ENCODE results near the gene PTGIS.
A peak's percentile ranks its signal among the peaks of the same experiment; 100 is the strongest.

Gene PTGIS

DNA sequence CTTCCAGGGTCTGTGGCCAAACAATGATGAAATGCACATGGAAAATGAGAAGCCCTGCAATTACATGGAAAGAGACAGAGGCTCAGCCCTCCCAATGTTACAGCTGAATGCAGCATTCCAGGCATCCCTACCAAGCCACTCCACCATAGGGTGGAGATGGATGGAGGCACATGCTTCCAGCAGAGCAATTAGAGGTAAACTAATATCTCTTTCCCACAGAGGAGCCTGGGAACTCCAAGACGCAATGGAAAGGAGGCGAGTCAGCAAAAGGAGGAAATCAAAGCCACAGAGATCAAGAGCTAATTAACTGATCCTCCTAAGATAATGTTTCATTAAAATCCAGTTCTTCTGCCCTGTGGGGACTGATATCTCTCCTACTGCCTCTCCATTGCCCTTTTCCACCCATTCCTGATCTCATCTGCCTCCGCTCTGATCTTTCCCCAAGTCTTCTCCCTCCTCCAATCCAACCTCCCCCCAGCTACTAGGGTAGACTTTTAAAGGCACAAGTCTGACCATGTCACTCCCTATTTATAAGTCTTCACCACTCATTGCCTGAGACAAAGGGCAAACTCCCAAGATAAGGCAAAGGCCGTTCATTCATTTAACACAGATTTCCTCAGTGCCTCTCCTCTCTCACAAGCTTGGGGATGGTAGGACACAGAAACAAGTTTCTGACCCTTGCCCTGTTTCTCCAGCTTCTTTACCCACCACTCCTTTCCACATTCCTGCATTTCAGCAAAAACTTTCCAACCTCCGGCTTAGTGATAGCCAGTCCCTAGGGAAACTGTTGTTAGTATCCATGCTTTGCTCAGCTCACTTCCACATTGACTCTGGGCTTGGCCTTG lies 71.2 kb downstream of the PTGIS start:
- DNase-seq (ENCODE audit: low read depth), result no peak

DNA sequence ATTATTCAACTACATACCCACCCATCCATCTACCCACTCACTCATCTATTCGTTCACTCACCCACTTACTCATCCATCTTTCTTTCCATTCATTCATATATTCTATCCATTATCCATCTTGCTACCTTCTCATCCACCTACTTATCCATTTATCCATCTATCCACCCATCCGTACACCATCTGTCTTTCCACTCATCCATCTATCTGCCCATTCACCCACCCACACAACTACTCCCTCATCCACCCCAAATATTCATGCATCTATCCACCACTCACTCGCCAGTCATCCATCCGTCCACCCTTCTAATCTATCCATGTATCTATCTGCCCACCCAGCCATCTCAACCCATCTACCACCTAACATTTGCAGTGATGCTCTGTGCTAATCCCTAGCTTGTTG lies 71.9 kb downstream of the PTGIS start:
- no peak for DNase-seq (ENCODE audit: low read depth)

DNA sequence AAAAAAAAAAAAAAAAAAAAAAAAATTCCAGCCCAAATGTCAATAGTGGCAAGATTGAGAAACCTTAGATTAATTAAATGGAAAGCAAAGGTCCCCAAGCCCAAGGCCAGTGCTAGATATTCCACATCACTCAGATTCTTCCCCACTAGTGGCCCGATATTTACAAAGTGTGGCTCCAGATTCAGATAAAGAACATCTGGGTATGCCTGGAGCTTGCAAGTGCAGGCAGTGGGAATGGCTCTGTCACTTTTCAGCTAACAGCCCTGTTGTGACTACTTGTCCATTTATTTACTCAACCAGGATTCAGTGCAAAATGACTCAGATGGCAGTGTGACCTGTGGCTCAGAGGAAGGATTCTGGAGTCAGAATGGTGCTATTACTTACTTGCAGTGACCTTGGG lies 77.2 kb downstream of the PTGIS start:
- no peak for DNase-seq (ENCODE audit: low read depth)

DNA sequence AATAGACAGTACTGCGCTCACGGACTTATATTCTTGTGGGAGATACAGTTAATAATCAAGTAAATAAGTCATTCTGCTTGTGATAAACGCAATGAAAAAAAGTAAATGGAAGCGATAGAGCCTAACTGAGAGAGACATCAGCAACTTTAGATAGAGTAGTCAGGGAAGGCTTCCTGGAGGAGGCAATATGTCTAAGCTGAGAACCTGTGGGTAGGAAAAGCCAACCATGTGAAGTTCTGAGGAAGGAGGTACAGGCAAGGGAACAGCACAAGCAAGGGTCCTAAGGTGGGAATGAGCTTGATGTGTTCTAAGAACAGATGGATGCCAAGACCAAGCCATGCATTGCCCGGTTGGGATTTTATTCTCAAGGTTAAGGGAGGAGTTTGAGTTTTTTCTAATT lies 78.2 kb downstream of the PTGIS start:
- no peak for DNase-seq (ENCODE audit: low read depth)

DNA sequence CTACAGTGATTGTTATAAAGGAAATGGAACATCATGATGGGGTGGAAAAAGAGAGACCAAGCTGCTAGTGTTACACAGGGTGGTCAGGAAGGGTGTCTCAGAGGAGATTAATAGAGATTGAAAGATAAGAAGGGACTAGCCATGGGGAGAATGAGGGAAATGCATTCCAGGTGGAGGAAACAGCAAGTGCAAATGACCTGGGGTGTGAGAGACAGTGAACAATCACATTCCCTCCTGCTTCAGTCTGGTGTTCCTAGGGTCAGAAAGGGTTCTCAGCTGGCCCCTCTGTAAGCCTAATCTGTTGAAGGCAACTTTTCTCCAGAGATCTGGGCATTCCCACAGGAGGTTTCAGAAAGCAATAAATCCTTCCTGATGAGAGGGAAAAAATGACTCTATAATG lies 81.9 kb downstream of the PTGIS start:
- no peak for DNase-seq (ENCODE audit: low read depth)

DNA sequence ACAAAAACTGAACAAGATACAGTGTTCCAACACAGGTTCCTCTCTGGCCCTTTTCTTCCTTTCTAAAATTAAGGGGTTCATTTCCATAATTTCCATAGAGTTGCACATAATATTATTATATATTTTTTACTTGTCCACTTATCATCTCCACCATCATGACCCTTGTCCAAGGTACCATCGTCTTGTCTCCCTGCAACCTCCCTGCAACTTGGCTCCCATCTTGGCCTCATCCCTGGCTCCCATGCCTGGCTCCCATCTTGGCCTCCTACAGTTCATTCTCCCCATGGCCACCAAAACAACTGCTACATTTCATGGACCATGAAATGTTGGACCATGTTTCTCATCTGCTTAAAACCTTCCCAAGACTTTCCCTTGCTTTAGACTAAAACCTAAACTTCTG lies 82.4 kb downstream of the PTGIS start:
- no peak for DNase-seq (ENCODE audit: low read depth)

DNA sequence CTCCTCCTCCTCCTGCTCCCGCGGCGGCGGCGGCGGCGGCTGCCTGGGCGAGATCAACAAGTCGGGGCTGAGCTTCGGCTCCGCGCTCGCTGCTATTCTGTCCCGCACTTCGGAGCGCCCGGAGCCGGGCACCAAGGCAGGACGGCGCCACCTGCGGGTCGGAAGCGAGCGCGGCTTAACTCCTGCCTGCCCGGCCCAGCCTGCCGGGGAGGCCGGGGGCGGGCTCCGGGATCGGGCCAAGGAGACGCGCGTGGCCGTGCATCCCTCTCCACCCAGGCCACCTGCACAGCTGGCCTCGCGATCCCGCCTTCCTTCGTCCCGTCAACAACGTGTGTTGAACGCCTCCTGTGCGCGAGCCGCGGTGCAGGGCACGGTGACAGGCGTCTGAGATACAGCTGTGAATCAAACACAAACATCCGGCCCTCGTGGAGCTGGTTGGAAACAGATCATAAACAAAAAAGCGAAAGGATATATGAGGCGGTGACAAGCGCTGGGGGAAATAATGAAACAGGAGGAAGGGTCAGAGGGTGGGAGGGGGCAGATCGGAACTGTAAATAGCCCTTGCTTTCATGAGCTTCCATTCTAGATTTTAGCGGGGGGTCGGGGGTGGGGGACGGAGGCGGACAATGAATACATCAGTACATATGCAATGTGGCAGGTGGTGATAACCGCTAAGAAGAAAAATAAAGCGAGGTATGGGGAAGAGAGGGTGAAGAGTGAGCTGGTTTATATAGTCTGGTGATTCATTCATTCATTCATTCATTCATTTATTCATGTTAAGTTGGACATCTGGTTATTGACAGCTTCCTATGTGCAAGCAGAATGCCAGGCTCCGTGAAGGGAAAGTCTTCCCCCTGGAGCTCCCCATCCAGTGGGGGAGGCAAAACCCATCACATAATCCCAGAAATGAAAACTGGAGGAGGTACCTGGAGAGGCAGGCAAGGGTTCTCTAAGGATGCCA lies 83.5 kb downstream of the PTGIS start:
- DNase-seq (ENCODE audit: low read depth), result peak; percentile 16

DNA sequence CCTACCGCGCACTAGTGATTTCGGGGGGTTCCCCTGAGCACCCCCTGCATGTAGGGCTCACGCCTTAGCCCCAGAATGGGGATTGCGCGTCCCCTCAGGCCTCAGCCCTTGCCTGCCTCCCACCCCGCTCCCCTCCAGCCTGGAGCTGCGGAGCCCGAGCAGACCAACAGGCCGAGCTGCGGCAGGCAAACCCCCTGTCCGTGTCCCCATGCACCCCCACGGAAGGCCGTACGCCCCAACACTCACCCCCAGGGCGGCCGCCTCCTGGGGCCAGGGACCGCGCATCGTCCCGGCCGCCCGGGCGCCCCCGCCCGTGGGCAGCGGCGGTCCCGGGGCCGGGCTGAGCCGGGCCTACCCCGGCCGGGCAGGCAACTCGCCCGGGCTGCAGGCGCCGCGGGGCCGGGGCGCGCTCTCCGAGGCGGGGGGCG lies 84.2 kb downstream of the PTGIS start:
- no peak for DNase-seq (ENCODE audit: low read depth)

DNA sequence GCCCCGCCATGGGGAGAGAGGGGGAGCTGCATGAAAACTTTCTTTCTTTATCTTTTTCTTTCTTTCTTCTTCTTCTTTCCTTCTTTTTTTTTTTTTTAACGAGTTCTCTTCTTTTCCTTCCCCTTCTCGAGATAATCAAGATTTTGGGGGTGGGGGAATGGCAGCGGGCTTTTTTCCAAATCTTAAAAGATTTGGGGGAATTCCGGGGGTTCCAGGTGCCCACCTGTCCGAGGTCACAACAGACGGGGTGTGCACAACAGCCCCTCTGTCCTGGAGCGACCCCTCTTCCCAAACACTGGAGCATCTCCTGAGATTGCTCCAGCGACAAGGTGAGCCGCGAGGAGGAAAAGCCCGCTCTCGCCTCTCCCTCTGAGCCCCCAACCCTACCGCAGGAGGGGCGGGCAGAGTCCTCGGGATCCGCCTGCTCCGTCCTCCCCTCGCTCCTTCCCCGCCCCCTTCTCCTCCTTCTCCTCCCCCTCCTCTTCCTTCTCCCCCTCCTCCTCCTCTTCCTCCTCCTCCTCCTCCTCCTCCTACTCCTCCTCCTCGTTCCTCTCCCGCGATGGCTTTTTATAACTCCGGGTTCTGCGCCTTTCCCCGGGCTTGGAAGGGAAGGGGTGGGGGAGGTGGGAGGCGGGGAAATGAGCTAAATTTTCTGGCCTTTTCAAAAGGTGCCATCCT lies 84.8 kb downstream of the PTGIS start:
- DNase-seq (ENCODE audit: low read depth), result no peak

DNA sequence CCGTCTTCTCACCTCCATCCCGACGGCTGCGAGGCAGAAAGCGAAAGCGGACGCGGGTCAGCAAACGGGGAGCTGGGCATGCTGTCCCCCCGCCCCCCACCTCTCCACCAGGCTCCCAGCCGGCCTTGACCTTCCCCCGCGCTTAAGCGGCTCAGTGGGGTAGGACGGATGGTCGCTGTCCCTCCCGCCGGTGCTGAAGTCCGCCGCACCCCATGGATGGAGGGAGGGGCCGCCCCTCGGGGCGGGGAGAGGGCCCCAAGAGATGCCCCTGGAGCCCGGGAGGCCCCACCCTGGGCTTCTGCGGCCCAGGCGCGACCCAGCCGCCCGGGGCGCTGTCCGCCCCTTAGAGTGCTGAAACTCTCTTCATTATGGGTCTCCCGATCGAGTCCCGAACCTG lies 85.3 kb downstream of the PTGIS start, which contains the start of gene KCNB1:
KCNB1 (minus strand) TSS at position 48 of the 397 bp plus-strand sequence. CDS start 188 bp downstream, outside the sequence.
- DNase-seq (ENCODE audit: low read depth), result peak; percentile 2

DNA sequence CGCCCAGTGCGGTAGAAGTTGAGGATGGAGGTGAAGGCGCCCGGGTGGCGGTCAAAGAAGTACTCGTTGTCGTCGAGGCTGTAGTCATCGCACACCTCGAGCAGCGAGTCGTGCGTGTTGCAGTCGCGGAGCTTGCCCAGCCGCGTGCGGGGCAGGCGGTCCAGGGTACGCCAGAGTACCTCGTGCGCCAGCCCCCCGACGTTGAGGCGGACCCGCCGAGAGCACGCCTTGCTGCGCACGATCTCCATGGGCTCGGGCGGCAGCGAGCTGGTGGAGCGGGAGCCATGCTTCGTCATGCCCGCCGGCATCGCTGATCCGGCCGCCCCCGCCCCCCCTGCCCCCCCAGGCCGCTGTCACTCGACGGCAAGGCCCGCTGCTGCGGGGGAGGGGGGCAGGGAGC lies 85.8 kb downstream of the PTGIS start:
- no peak for DNase-seq (ENCODE audit: low read depth)

DNA sequence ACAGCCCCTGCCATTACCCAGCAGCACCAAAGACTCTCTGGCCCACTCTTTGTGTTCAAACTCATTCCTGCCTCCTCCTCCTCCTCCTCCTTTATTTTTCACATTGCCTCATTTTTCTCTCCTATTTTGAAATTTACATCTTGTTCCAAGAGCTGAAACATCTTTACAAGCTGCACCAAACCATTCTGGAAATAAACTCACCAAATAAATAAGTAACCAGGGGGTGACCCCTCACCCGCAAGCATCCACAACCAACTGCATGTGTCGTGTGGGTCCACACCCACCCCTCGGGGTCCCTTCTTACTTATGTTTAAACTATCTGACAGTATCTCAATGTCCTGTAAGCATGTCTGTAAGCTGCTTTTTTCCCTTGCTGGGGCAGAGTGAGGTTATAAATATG lies 86.8 kb downstream of the PTGIS start:
- DNase-seq (ENCODE audit: low read depth), result no peak

DNA sequence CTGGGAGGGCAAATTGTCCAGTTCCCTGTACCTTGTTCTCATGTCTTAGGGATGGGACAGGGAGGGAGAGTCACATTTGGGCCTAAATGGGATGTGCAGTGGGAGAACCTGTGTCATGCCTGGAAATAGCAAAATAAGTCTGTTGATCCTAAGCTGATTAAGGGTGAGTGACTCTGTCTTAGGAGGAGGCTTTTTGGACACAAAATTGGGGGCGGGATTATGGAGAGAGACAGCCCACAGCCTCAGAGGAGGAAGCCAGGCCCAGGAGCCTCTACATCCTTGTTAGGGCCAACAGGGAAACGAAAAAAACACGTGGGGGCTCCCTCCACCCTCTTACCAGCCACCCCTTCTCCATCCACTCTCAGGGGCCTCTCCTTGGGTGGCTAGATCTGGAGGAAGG lies 87.7 kb downstream of the PTGIS start:
- DNase-seq (ENCODE audit: low read depth), result no peak

DNA sequence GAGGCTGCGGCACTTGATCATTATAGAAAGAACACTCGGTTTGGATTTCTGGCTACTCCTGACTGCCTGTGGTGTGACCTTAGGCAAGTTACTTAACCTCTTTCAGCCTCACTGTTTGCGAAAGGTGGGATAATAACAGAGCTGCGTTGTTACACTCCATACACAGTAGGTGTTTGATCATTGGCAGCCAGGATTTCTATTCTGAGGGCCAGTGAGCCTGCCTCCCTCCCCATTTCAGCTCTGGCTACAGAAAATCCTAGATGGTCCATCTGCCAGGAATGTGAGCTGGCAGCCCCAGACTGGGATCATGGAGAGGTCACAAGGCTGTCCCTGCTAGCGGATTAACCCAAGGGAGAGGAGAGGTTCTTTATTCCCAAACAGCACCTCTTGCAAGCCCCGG lies 88.2 kb downstream of the PTGIS start:
- no peak for DNase-seq (ENCODE audit: low read depth)

DNA sequence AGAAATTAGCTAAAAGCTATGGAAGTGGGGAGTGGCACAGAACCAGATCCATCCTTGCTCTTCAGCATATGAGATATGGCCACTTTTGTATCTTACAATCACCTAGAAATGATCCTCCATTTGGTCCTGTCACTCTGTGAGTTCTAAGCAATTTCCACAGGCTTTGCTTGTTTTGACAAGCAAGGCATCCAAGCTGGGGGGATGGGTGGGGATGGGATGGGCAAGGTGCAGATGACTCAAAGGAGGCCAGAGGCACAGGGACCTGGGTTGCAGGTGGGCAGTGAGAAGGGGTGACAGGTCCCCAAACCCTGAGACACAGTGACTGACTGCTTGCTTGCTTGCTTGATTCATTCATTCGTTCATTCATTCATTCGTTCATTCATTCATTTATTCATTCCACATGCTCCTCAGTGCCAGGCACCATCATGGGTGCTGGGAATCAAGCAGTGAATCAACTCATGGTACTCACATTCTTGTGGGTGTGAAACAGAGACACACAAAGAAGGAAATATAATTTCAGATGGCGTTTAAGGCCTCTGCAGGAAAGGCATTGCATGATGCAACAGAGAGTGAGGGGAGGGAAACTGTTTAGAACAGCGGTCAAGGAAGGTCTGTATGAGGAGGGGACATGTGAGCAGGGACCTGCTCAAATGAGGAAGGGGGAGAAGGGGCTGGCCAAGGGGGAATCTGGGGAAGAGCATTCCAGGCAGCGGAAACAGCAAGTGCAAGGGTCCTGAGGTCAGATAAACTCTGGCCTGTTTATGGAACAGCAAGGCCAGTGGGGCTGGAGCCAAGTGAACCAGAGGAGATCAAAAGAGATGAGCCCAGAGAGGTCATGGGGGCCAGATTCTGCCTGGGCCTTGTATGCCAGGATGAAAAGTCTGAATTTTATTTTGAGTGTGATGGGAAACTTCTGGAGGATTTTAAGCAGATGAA lies 88.9 kb downstream of the PTGIS start:
- DNase-seq (ENCODE audit: low read depth), result no peak

DNA sequence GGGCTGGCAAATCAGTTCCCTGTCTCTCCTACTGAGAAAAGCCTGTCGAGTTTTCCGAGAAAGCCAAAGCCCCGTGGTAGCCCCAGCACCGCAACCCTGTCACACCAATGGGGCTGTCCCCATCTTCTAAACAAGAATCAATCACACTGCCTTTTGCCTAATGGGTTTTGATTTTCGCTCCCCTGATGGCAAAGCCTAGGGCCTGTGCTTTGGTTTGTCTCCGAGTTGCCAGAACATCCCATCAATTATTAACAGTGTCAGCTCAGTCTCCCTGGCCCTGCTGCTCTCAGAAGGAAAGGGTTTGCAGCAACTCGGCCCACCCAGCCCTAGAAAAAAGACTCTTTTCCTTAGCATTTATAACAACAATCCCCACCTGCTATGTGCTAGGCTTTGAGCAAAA lies 89.7 kb downstream of the PTGIS start:
- no peak for DNase-seq (ENCODE audit: low read depth)

DNA sequence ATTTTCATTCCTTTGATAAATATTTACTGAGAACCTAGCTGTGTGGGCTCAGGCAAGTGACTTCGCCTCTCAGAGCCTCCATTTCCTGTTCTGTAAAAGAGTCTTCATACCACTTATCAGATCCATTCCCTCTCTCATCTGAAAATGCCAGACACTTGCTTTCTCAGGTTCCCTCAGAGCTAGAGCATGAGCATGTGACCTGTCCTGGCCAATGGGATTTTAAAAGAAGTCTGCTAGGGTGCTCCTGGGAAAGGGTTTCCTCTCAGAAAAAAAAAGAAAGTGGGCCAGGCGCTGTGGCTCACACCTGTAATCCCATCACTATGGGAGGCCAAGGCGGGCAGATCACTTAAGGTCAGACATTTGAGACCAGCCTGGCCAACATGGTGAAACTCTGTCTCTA lies 90.7 kb downstream of the PTGIS start:
- DNase-seq (ENCODE audit: low read depth), result no peak

DNA sequence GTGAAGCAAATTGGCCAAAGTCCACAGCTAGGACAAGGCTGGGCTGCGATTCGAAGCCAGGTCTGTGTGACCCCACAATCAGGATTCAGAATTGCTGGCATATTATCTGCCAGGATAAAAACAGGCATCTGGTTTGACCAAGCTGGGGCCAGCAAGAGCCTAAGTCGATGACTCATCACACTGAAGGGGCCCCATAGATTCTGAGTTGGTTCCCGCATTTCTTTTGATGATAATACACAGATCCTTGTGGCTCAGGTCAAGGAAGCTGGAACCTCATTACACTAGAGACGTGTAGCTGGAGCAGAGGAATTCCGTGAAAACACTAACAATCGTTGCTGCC lies 92.0 kb downstream of the PTGIS start:
- DNase-seq (ENCODE audit: low read depth), result no peak

DNA sequence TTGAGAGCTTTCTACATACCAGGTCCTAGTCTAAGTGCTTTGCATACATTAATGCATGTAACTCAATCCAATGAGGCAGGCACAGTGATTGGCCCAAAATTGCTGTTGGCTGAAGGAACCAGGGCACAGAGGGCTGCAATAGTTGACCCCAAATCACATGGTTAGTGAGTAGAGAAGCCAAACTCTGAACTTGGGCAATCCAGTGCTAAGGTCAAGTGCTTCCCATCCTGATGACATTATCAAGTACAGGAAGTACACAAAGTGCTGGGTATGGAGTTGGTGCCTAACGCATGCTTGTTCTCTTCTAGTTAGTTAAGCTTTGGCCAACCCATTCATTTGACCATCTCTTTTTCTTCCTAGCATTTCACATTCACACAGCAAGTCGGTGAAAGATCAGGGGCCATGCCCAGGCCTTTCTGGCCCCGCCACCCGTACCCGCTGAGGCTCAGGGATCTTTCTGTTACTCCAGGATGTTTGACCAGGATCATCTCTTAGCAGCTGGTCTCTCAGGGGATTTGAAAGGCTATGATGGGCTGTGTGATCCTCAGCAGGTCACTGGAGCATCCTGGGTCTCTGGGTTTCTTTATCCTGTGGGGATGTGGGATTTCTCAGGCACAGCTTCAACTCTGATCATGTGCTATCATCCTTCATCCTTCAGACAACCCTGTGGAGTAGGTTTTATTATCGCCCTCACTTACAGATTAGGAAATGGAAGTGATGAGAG lies 92.5 kb downstream of the PTGIS start:
- no peak for DNase-seq (ENCODE audit: low read depth)

DNA sequence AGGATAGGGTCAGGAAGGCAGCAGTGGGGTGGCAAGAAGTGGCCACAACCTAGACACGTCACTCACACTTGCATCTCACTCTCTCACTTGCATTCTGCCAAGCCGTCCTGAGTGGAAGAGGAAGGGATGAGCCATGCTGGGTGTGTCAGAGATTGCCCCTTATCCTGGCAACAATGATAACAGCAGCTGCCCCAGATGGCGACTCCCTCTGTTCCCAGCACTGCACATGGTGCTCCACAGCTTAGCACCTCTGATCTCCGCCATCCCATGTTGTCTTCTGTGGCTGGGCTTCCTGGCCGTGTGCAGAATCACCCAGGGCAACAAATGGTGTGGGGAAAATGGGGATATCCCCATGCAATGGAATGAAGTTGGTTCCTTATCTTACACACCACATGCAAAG lies 96.5 kb downstream of the PTGIS start:
- DNase-seq (ENCODE audit: low read depth), result no peak

DNA sequence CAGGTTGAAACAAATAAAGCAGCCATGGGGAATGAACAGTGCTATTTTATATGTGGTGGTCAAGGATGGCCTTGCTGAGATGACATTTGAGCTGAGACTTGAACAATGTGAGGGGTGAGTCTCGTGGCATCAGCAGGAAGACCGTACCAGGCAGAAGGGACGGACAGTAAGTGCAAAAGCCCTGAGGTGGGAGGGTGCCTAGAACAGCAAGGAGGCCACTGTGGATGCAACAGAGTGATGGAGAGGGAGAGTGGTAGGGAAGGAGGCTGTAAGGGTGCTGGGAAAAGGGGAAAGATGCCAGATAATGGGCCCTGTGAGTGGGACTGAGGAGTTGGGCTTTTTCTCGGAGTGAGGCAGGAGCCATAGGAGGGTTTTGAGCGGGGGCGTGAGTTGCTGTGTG lies 97.0 kb downstream of the PTGIS start:
- no peak for DNase-seq (ENCODE audit: low read depth)
